ENCODE data around the gene LINS1.

DNA sequence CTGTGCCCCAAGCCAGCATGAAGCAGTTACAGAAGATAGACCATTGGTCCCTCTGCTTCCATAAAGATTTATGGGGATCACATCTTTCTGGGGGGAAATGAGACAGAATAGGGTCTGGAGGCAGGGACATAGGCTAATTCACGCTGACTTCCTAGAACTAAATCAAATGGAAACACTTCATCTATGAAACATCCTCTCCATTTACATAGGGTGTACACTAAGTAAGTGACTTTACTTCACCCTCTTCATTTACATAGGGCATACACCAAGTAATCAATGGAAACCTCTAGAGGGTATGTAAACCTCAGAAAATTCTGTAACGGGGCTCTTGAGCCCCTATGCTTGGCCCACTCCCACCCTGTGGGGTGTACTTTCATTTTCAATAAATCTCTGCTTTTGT is 10.1 kb downstream of the LINS1 start:
- TF ChIP-seq, protein P1, sequence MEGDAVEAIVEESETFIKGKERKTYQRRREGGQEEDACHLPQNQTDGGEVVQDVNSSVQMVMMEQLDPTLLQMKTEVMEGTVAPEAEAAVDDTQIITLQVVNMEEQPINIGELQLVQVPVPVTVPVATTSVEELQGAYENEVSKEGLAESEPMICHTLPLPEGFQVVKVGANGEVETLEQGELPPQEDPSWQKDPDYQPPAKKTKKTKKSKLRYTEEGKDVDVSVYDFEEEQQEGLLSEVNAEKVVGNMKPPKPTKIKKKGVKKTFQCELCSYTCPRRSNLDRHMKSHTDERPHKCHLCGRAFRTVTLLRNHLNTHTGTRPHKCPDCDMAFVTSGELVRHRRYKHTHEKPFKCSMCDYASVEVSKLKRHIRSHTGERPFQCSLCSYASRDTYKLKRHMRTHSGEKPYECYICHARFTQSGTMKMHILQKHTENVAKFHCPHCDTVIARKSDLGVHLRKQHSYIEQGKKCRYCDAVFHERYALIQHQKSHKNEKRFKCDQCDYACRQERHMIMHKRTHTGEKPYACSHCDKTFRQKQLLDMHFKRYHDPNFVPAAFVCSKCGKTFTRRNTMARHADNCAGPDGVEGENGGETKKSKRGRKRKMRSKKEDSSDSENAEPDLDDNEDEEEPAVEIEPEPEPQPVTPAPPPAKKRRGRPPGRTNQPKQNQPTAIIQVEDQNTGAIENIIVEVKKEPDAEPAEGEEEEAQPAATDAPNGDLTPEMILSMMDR (IDR thresholded peaks at IDR 0.05) = no peak
- no peak for TF ChIP-seq POLR2A (IDR thresholded peaks at IDR 0.05)

Data from stomach (tissue), 4 donors.